DMS 273 (cell line): ENCODE measurements around the gene SEZ6.
"Not testable (repeated sequence)": the region's sequence is repeated elsewhere in the genome, so short reads cannot be mapped to it uniquely, and the experiment has no call there.

Experiments used
- DNase-seq: peaks from one replicate; lab custom pipeline; 2025; ENCODE audit not compliant: unreplicated experiment; lab: John Stamatoyannopoulos, UW

SEZ6 gene

DNA sequence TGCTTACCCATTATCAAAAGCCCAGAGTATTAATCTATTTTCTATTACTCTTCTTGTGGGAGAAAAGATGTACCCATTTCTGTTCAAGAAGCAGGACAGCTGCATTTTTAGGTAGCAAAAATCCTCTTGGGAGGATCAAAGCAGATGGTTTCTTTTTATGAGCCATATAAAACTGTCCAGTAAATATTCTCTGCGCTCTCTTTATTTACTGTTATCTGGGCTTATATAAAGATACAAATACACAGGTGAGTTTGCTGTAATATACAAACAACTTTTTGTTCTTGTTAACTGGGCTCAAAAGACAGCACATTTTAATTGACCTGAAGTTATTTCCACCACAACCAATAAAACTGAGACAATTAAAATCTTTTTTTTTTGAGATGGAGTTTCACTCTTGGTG, 64.6 kb downstream of the SEZ6 start:
- peak; percentile 36 for DNase-seq

DNA sequence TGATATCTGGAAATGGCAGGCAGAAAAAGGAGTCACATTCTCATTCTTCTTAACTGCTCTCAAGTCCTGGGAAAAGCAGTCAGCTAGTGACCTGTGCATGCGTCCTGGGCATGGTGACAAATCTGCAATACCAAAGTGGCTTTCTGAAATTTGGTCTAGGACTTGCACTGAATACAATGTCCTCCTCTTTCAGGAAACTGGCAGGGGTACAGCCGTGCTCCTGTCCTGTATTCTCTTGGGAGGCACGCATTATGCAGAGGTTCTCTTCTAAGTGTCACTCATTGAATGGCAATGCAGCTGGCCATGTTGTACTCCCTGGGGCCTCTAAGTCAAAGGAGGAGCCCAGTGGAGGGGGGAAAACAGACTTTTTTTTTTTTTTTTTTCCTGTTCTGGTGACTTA, 65.2 kb downstream of the SEZ6 start:
- no peak for DNase-seq

DNA sequence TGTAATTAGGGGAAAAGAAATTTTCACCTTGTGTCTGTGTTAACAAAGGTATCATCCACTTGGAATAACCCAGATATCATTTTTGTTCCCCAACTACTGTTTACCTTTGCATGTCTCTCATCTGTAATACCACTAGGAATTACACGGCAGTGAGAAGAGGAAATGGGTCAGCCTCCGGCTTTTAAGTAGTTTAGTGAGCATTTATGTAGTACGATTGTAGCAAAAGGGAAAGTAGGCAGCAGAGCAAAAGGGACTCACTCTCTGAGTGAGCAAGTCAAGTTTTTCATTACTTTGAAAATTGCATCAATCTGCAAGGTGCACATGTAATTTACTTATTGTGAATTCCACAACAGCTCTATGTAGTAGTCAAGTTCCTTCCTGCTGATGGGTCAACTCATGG, 65.7 kb downstream of the SEZ6 start:
- no peak for DNase-seq

DNA sequence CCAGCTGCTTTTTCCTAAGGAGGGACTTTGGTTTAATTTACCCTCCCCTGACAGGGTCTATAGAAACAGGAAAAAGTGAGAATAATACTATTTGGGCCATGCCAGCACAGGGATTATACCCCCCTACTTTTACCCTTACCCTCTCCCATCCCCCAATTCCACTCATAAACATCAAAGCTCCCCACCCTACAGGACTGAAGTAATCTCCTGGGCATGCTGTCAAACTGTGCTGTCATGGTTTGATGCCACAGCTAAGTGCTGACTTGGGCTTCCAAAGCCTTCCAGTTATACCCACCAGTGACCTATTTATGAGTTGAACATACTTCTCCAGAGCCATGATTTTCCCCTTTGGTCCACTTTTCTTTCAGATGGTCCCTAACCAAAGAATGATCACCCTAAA, 67.3 kb downstream of the SEZ6 start:
- no peak for DNase-seq

DNA sequence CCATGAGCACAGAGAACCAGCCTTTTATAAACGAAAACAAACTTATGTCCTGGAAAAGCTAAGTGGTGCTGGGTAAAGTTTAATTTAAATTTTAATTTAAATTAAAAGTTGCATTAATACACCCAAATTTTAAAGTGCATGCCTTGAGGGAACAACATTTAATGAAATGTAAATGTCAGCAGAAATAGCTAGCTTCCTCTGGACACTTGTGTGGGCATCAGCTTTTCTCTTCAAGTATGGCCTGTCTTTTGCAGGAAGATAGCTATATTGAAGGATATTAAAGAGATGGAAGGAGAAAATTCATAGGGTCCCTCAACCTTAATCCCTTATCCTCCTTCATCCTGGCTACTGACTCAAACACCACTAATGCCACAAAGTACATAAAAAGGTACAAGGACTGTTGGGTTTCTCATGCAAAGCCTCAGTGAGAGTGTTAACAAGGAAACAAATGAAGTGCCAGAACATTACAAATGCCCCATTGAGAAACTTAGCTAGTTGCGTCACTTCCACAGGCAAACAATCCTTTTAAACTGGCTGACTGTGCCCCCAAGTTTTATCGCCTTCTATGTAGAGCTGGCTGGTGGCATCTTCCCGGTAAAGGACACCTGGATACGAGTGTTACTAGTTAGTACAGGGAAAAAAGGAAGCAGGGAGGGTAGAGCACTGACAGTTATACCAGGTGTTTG, 68.6 kb downstream of the SEZ6 start:
- no peak for DNase-seq

DNA sequence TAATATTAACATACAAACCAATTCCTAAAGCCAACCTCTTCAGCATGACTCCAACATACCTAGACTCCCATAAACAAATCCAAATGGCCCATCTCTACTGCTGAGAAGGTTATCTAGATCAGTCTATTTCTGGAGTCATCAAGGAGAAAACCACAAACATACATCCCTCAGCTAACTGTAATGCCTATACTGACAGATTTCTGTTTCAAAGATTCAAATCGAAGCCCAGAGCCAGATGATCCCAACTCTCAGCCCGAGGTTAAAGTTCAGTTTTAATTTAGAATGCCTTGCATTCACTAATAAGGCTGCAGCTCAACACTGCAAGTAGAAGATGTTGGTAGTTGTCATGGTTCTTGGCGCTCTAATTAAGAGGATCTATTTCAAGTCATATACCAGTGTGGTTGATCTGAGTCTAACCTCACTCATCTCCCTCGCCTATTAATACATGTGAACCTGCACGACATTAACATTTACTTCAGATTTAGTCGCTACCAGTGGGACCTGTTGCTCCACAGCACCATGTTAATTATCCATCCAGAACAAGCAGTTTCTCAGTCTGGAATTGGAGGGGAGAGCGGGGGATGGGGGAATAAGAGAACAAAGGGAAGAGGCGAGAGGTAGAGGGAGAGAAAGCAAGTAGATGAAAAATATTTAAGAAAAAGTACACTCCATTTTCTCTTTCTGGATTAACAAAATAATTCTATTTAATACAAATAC, 69.9 kb downstream of the SEZ6 start:
- DNase-seq: no peak

DNA sequence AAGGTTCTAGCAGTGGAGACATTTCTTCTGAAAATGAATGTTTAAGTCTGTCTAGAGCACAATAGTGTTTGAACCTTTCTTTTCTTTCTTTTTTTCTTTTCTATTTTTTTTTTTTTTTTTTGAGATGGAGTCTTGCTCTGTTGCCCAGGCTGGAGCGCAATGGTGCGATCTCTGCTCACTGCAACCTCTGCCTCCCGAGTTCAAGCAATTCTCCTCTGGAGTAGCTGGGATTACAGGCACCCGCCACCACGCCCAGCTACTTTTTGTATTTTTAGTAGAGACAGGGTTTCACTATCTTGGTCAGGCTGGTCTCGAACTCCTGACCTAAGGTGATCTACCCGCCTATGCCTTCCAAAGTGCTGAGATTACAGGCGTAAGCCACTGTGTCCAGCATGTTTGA, 71.3 kb downstream of the SEZ6 start:
- DNase-seq: not testable (repeated sequence)

DNA sequence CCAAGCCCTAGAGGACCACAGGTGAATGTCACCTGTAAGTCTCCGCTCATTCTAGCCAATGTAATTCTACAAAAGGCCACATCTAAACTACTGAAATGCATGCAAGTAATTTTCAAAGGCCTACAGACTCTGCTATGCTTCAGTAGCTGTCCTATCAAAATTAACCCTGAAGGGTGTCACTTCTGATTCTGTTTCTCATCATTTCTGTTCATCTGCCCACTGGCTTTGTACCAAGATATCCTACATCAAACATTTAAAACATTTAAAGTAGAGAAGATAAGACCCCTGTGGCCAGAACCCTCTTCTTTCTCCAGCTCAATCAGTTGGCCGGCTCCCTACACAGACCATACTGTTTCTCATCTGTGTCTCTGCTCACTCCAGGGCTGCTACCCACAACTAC, 76.0 kb downstream of the SEZ6 start:
- no peak for DNase-seq

DNA sequence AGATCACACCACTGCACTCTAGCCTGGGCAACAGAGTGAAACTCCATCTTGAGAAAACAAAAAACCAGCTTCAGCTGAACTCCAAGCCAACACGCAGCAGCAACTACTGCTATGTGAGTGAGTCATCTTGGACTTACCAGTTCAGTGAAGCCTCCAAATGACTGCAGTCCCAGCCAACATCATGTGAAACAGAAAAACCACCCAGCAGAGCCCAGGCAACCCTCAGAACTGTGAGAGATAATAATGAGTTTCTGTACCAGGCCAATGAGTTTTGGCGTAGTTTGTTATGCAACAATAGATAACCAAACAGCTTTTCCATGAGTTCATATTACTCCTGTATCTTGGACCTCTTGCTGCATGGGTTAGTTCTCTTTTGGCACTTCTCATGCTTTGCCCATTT, 77.8 kb downstream of the SEZ6 start:
- DNase-seq: no peak

DNA sequence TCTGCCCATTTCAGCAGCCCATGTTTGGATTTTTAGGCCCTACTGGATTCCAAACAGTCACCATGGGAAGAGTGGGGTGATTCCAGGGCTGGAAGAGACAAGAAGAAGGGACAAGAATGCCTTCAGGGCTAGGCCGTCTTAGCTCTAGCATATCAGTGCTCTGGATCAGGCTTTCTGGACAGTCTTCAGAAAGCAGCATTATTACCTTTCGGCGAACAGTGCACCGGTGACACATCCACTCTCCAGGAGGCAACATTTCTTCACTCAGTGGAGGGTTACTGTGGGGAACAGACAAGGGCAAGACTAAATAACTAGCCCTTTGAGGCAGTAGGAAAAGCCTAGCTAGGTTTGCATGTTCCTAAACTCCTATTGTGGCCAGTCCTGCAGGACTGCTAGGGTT, 79.0 kb downstream of the SEZ6 start:
- no peak for DNase-seq

DNA sequence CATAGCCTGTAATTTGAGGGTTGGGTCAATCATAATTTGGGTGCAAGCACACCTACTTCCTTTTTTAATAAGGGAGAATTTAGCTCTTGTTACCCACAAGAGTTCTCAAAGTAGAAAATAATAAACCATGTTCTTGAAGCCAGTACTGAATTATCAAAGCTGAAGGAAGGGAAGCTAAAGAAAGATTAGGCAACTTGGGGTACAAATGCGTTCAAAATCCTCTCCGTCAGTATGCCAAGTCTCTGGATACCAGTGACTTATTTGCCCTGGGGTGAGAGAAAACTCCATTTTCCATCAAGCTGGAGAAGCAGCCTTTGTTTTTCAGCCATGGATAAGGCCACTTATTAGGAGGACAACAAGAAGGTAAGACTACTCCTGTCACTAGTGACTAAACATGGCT, 79.5 kb downstream of the SEZ6 start:
- DNase-seq: no peak

DNA sequence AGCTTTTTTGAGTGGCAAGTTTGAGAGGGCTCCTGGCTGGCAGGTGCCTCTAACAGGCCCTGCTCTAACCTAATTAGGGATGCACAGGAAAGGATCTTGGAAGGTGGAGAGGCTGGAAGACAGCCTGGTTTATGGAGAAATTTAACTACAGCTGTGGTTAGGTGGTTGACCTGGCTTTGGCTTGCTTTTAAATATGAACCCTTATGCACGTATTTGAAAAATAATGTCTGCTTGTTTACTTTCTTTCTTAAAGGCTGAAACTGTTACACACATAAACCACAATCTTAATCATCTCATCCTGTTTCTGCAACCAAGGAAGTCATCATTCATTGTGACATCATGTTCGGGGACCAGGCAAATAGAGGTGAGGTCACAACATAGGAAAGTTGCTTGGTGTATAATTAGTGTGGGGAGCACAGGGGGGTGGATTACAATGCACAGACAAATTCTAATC, 79.9 kb downstream of the SEZ6 start:
- no peak for DNase-seq

DNA sequence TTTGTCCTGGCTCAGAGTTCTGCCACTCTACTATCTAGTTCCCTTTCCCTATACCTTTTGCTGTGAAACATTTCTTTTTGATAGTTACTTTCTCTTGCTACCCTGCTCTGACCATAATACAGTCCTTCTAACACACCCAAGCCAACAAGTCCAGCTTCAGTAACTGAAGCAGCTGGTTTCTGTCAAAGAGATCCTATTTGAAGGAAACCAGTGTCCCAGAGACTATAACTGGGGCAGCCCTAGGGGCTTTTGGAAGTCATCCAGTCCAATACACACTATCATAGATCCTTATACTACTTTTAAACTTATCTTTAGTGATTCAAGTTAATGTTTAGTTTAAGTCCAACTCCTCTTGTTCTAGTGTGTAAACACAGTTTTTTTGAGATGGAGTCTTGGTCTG, 85.6 kb downstream of the SEZ6 start:
- DNase-seq: no peak

DNA sequence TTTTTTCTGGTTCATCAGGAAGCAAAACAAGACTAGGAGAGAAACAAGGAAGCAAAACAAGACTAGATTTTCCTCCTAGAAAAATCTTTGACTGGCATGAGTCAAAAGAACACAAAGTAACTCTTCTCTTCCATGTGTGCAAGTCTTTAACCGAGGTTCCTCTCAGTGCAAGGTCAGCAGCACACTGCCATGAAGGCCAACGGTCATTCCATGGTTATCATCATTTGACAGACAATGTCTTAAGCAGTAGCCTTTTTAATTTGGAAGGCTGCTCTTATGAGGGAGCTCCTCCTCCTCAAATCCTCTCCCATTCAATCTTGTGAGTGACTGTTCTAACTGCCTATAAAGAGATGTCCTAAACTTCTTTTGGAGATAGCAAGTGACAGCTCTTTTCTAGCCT, 87.5 kb downstream of the SEZ6 start:
- DNase-seq: no peak

DNA sequence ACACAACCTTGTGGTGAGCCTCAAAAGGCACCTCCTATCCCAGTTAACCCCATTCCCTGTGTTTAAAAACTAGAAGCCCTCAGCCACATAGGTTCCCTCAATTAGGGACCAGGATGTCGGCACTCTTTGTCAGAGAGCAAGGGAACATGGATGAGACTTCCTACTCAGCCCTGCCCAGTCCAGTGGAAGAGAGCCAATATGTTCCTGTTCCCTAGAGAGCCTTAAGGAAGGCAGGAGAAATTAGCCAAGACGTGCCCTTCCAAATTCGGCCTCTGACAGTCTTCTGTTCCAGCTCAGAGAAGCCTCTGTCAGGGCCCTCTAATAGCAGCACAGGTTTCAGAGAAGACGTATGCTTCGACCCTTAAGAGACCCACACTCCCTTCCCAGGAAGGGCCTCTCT, 88.4 kb downstream of the SEZ6 start:
- DNase-seq: no peak

DNA sequence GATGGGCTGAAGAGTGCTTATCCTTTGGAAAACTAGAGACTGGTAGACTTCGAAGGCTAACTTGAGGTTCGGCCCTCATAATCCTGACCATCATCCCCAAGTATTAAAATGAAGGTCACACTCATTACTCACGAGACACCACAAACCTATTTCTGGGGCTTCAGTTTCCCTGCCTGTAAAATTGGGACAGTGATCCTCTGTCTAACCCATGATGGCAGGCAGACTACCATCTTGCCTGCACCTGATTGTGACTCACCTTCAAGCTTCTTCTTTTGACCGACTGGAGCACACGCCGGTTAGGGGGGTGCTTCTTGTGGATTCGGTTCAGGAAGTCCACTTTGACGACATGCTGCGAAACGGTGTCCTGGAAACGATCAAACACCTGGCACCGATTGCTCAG, 88.8 kb downstream of the SEZ6 start:
- DNase-seq: no peak

DNA sequence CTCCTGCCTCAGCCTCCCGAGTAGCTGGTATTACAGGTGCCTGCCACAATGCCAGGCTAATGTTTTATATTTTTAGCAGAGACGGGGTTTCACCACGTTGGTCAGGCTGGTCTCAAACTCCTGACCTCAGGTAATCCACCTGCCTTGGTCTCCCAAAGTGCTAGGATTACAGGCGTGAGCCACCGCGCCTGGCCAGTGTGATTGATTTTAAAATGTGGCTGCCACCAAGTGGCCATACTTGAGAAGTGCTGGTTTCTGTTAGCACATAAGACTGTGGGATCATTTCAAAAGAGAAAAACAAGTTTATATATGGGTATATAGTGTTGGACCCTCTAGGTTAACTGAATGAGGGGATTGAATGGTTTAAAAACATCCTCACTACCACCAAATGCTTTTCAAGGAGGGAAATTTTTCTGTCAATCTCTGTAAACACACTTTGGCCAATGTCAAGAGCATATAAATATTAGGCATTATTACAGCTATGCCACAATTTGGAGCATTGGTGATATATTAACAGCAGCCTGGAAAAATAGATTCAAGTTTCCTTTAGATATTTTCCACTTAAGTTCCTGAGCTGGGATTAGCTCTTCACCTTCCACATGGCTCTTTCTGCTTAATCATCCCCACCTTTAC, 89.4 kb downstream of the SEZ6 start:
- peak; percentile 51 for DNase-seq

DNA sequence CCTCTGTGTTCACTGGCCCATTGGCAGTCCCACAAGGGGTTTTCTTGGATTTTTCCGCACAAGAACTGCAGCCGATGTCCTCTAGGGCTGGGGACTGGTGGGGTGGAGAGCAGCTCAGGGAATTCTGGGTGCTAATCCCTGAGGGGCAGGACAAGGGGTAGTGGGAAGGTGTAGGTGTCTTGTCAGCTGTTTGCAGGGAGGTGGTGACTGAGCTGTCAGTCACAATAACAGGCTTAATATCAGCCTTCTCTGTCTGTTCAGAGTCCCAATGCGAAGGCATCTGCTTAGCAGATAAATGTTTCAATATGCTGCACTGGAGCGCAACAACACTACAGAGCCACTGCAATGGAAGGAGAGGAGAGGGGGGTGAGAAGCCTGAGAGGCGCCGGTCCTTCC, 92.9 kb downstream of the SEZ6 start:
- DNase-seq: no peak

DNA sequence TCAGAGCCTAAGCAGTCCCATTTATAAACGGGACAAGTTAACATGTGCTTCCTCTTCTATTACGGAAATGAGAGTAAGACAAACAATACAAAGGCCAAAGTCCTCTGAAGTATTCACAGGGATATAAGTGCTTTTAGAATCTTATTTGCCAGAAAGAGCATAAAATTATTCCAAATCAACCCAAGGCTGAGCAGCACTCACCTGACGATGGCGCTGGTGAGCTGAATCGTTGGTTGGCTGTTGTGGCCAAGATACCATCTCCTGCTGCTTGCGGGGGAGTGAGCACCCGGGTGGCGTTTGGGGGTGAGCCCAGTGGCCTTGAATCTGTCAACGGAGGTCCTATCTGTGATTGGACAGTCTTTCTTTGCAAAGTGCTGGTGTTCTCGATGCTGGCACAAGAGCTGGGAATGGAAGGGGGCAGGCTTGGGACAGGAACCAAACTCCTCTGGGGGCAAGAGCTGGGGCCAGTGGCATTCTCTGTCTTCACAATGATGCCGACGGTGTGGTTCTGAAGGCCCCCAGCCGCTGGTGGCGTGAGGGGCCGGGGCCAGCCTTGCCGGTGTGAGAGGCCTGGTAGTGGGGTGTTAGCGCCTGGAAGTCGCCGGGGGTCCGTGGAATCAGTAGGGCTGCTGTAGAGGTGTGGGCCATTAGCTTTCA, 93.4 kb downstream of the SEZ6 start:
- no peak for DNase-seq

DNA sequence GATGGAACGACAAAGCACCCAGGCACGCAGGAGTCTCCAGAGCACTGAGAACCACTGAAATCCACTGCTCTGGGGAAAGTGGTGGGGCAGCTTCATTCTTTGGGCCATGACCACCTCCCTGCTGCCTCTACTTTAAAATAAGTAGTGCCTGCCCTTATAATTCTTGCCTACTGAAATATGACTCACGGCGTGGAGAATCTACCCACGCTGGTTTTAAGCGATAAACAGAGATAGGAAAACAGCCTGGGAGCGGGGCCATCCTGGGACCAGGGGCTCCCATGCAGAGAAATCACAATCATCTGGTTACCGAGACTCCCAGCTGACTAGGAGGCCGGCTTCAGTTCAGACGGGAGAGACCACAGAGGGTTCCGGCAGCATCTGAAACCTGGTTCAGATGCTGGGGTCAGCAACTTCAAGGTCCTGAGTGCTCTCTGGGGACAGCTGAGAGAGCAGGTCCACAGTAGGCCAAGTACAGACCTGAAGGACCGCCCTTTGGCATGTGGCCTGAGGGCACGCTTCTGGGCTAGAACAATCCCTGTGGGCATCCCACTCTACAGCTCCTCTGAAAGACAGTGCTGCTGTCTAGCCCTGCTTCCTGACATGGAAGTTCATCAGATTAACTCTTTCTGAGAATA, 94.3 kb downstream of the SEZ6 start:
- no peak for DNase-seq

DNA sequence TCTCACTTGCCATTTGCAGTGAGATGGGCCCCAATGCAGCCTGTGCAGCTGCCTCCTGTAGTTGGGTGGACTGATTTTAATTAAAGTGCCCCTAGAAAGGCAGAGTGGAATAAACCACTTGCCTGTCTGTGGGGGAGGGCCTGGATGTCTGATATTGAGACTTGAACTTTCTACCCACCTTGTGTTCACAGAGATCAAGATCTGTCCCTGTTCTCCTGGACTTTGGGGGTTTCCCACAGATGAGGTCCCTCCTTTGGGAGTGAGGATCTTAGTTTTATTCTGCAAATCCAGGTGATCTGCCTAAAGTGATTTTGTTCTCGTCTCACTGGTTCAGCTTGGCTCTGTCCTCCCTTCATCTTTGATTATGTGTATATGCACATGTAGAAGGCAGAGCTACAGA, 95.3 kb downstream of the SEZ6 start:
- DNase-seq: no peak
